Measurements from ENCODE around the gene ENKD1. TPM values are rescaled to one million over a fixed set of nuclear protein-coding genes. Genes with fewer than 3 reads are reported as not detected.

ENKD1 gene
- total and polyA plus RNA-seq, 2 of the 4 experiments (the other 2 are of a cell fraction) = 2.9 to 6.3 TPM

DNA sequence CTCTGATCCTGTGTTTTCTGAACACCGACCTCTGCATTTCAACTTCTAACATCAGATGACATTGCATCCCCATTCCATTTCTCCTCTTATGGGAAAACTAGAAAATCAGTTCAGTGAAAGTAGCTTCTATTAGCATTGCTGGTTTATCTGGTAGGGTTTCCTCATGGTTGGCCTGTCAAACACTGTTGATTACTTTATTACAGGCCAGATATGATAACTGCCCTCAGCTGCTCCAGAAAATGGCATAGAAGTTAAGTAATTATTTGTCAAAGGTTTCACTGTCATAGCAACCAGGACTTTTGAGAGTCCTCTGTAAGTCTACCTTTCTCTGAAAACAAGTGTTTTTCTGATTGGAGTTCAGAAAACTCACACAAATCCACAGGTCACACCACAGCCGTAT, 49.5 kb upstream of the ENKD1 start:
- Histone ChIP-seq H2BK120ac (ENCODE audit: low read depth, low read length) (no peak overlapping the region), H3K9me1 (ENCODE audit: insufficient read depth, low read length) (peaks cover 14% of the 10 kb centered on the region; the same call in 1 of the 2 replicates), H3K4me2 (ENCODE audit: low read depth, low read length) (no peak overlapping the region), H3K9ac (ENCODE audit: low read depth, low read length) (no peak overlapping the region), H3K36me3 (ENCODE audit: control insufficient read depth, insufficient read depth, low read length) (no peaks in the 10 kb centered on the region; the same call in 1 of the 2 replicates), H4K5ac (ENCODE audit: low read depth, low read length) (no peak overlapping the region), H3K18ac (ENCODE audit: low read depth, low read length) (no peak overlapping the region), H3K27ac (ENCODE audit: insufficient read depth, low read length) (no peak overlapping the region), H4K8ac (ENCODE audit: low read depth in 2 of 2, low read length in 2 of 2) (no peak overlapping the region), H2BK5ac (ENCODE audit: low read depth, low read length, poor library complexity, severe bottlenecking) (no peak overlapping the region), H2AK5ac (ENCODE audit: low read depth, low read length) (no peak overlapping the region), H4K20me1 (ENCODE audit: insufficient read depth, low read length) (peaks cover 8% of the 10 kb centered on the region; the same call in 1 of the 2 replicates), H3K79me1 (ENCODE audit: low read depth in 1 of 2, low read length in 2 of 2) (peaks cover 20 to 57% of the 10 kb centered on the region in 2 experiments), H3K56ac (ENCODE audit: extremely low read depth, insufficient read depth, low read length) (no peak overlapping the region), H3K14ac (replicated peaks; ENCODE audit: low read depth, low read length) (no peak overlapping the region), H3K4me1 (ENCODE audit: control insufficient read depth, insufficient read depth, low read length) (peaks cover 6% of the 10 kb centered on the region), H3K23ac (ENCODE audit: low read depth, low read length) (no peak overlapping the region), H3K27me3 (ENCODE audit: control insufficient read depth, insufficient read depth, low read length) (no peaks in the 10 kb centered on the region), H3K4ac (ENCODE audit: low read depth, low read length) (no peak overlapping the region), H2AK9ac (replicated peaks; ENCODE audit: low read depth, low read length, poor library complexity) (no peak overlapping the region), H3K9me3 (ENCODE audit: control insufficient read depth, insufficient read depth, low read length) (no peaks in the 10 kb centered on the region), H3K4me3 (ENCODE audit: insufficient read depth, low read depth, low read length) (no peak overlapping the region), H2BK20ac (ENCODE audit: low read depth, low read length) (no peak overlapping the region), H4K91ac (ENCODE audit: insufficient read depth, low read depth, low read length) (no peak overlapping the region), H2BK15ac (ENCODE audit: low read depth, low read length) (no peak overlapping the region), H2AFZ (replicated peaks; ENCODE audit: low read length, poor library complexity) (no peak overlapping the region)
- CTCF ChIA-PET = no interaction called here
- dilution Hi-C loops (cut with HindIII; ENCODE audit: low sequenced_read_pairs, unreplicated experiment) (no loop called here), intact Hi-C loops (cut with micrococcal nuclease) (loop anchor here (5.0 kb wide), 1 partner anchor 91 kb away; the partner anchor contains the start of genes RANBP10 and TSNAXIP1), in situ Hi-C loops (cut with MboI; ENCODE audit: low sequenced_read_pairs) (no loop called here)
- TF ChIP-seq NFE2L2 (IDR thresholded peaks at IDR 0.05; ENCODE audit: low read depth, low read length) (no peak), RAD21 (IDR thresholded peaks at IDR 0.05; ENCODE audit: low read length) (no peak), RCOR1 (IDR thresholded peaks at IDR 0.05; ENCODE audit: insufficient replicate concordance, low read length) (no peak), POLR2A (IDR thresholded peaks at IDR 0.05; ENCODE audit: low read depth, low read length) (no peak), CEBPB (IDR thresholded peaks at IDR 0.05; ENCODE audit: low read depth, low read length) (no peak)
- DNase-seq = no peak
- BruUV-seq (replicated peaks) = no TSS peak
- ATAC-seq (ENCODE audit: low read depth) = no peak
- POLR2A ChIA-PET (ENCODE audit: unreplicated experiment) = no interaction called here
- WGBS, 2 experiments (ENCODE audit: extremely low coverage in 2 of 2, insufficient read length in 1 of 2) = no CpG with 5 or more reads among the region's 2 CpGs
